Liver (tissue), 9 donors: ENCODE results near the gene SNX9. TPM values are rescaled to one million over a fixed set of nuclear protein-coding genes. Genes with fewer than 3 reads are reported as not detected.
A peak's percentile ranks its signal among the peaks of the same experiment; 100 is the strongest.

ENCODE experiments used
- DNase-seq: peaks from one replicate; pipeline ENCODE4 v3.0.0-alpha.2; 2017; ENCODE audit warnings: low spot score
- H3K27ac ChIP-seq, 2 donors: one replicate each; pipeline ENCODE4 v1.7.0; 2013; ENCODE audit warnings: inconsistent platforms in 2 of 2, low read length in 2 of 2, control low read depth in 1 of 2, low read depth in 1 of 2, mild to moderate bottlenecking in 1 of 2
- H3K27me3 ChIP-seq, 4 donors: one replicate each; pipeline versions ENCODE4 v1.6.1 to v1.7.0; 2013; ENCODE audit warnings: low read length in 3 of 4, inconsistent platforms in 1 of 4, mild to moderate bottlenecking in 1 of 4, moderate library complexity in 1 of 4; ENCODE audit not compliant: control insufficient read depth in 4 of 4, insufficient read depth in 4 of 4
- H3K36me3 ChIP-seq, 4 donors: one replicate each; pipeline versions ENCODE4 v1.6.1 to v1.7.0; 2013; ENCODE audit warnings: low read length in 3 of 4, mild to moderate bottlenecking in 3 of 4, low read depth in 1 of 4, moderate library complexity in 1 of 4; ENCODE audit not compliant: control insufficient read depth in 4 of 4, insufficient read depth in 3 of 4
- H3K4me1 ChIP-seq, 4 donors: one replicate each; pipeline versions ENCODE4 v1.6.1 to v1.7.0; 2013; ENCODE audit warnings: low read length in 3 of 4, mild to moderate bottlenecking in 3 of 4, moderate library complexity in 1 of 4; ENCODE audit not compliant: control insufficient read depth in 4 of 4, insufficient read depth in 4 of 4
- H3K4me3 ChIP-seq, 3 donors: one replicate each; pipeline versions ENCODE4 v1.6.1 to v1.7.0; 2013; ENCODE audit warnings: low read length in 3 of 3, control low read depth in 1 of 3, low read depth in 1 of 3, mild to moderate bottlenecking in 1 of 3
- H3K9ac ChIP-seq, 2 donors: one replicate each; pipeline ENCODE4 v1.7.0; 2013; ENCODE audit warnings: low read length in 2 of 2, mild to moderate bottlenecking in 2 of 2, moderate library complexity in 2 of 2, control low read depth in 1 of 2, low read depth in 1 of 2
- H3K9me3 ChIP-seq, 4 donors: one replicate each; pipeline versions ENCODE4 v1.6.1 to v1.7.0; 2013; ENCODE audit warnings: low read length in 3 of 4; ENCODE audit not compliant: control insufficient read depth in 4 of 4
- EGR1 ChIP-seq, 2 donors: IDR thresholded peaks; 2 replicates each; pipeline ENCODE4 v1.6.1; 2016 to 2018; ENCODE audit warnings: antibody characterized with exemption in 2 of 2, low read depth in 2 of 2
- FOXA1 ChIP-seq: IDR thresholded peaks from 2 replicates; pipeline ENCODE4 v1.6.1; 2016; ENCODE audit warnings: antibody characterized with exemption
- FOXA2 ChIP-seq: IDR thresholded peaks from 2 replicates; pipeline ENCODE4 v1.6.1; 2016; ENCODE audit warnings: antibody characterized with exemption
- HNF4A ChIP-seq, 2 donors: conservative IDR thresholded peaks; 2 replicates each; pipeline ENCODE4 v1.6.1; 2016; ENCODE audit warnings: antibody characterized with exemption in 2 of 2, mild to moderate bottlenecking in 2 of 2
- HNF4G ChIP-seq: IDR thresholded peaks from 2 replicates; pipeline ENCODE4 v1.6.1; 2016; ENCODE audit warnings: antibody characterized with exemption
- JUND ChIP-seq, 2 donors: IDR thresholded peaks; 2 replicates each; pipeline ENCODE4 v1.6.1; 2016; ENCODE audit warnings: antibody characterized with exemption in 2 of 2
- NR2F2 ChIP-seq: IDR thresholded peaks from 2 replicates; pipeline ENCODE4 v1.6.1; 2016; ENCODE audit warnings: antibody characterized with exemption
- RAD21 ChIP-seq, 2 donors: IDR thresholded peaks; 2 replicates each; pipeline ENCODE4 v1.6.1; 2016; ENCODE audit warnings: antibody characterized with exemption in 2 of 2, mild to moderate bottlenecking in 2 of 2
- RXRA ChIP-seq, 2 donors: IDR thresholded peaks; 2 replicates each; pipeline ENCODE4 v1.6.1; 2017 to 2018; ENCODE audit warnings: antibody characterized with exemption in 2 of 2, mild to moderate bottlenecking in 1 of 2
- SP1 ChIP-seq: IDR thresholded peaks from 2 replicates; pipeline ENCODE4 v1.6.1; 2018; ENCODE audit warnings: antibody characterized with exemption, mild to moderate bottlenecking
- TAF1 ChIP-seq: conservative IDR thresholded peaks from 2 replicates; pipeline ENCODE4 v1.6.1; 2016; ENCODE audit warnings: antibody characterized with exemption, mild to moderate bottlenecking
- YY1 ChIP-seq: IDR thresholded peaks from 2 replicates; pipeline ENCODE4 v1.6.1; 2016; ENCODE audit warnings: antibody characterized with exemption, mild to moderate bottlenecking
- WGBS: extraction: QIAGEN DNeasy Blood & Tissue Kit; methylation state at CpG from one replicate; pipeline ENCODE4 v1.1.7; 2013; 5-methylcytosine and 5-hydroxymethylcytosine counted together
- polyA plus RNA-seq, 2 donors: library from polyadenylated mRNA; stranded (reverse) in 1 of 2; unstranded in 1 of 2; fragments of 200-250 nt in 1 of 2; fragments of >200 nt in 1 of 2; fragmentation: Nextera tagmentation in 1 of 2; extraction: Ambion mirVana in 1 of 2; gene quantifications; one replicate each; pipeline versions ENCODE4 v1.2.1 to v1.2.3, GENCODE V29; 2013 to 2015
- total RNA-seq, 2 donors: library from RNA; depleted of rRNA; stranded (reverse); fragments of >200 nt; gene quantifications; one replicate each; pipeline ENCODE4 v1.2.3, GENCODE V29; 2014
- TF ChIP-seq, protein P1 (sequence below): IDR thresholded peaks from 2 replicates; pipeline ENCODE4 v1.6.1; 2016; ENCODE audit warnings: antibody characterized with exemption
- TF ChIP-seq, protein P2 (sequence below): IDR thresholded peaks from 2 replicates; pipeline ENCODE4 v1.6.1; 2016; ENCODE audit warnings: antibody characterized with exemption
- TF ChIP-seq, protein P3 (sequence below): IDR thresholded peaks from 2 replicates; pipeline ENCODE4 v1.6.1; 2016; ENCODE audit warnings: antibody characterized with exemption, mild to moderate bottlenecking
- donor health status: healthy.
- donor health status: healthy.
- donor health status: healthy.
- donor health status: healthy.
- donor health status: healthy.

The SNX9 gene
- total and polyA plus RNA-seq, 4 donors: 16.4 to 31.0 (median 22.3) TPM

DNA sequence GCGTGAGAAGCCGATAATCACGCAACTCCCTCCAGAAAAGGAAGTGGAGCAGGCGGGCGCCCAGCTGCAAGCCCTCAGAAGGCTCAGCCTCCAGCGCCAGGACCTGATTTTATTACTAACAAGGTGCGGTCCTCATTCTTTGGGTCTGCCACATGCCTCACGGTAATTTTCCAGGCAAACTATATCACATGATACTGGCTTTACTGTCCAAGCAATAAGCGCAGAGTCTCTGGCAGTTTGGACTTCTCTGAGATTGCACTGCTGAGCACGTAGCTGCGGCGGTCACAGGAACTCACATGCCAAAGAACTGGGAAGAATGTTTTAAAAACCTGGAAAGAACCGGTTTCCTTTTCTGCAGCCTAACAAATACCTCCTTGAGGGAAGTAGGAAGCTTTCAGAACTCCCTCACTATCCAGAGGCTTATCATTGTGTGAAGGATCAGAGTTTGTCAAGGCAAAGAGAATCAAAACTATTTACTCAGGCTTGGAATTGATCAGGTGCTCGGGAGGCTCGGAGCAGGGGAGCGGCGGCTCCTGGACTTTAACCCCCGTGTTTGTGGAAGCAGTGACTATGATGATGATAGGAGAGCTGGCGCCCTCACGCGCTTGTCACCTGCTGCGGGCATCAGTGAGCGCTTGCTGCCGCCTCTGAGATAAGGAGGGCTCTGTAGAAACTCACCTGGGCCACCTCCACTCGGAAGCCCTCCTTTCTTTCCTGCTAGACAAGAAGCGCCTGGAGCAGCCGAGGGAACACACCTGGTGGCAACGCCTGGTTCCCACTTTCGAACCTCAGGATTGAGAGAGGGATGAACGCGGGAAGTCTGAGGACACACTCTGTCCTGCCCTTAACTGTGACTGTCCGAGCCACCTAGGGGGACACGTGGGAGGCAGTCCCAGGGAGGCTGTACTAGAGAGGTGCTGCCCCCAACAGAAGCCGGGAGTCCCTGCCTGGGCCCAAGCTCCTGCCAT lies 131.4 kb downstream of the SNX9 start:
- 29% methylated on average over 34 of the region's 34 CpGs for WGBS

DNA sequence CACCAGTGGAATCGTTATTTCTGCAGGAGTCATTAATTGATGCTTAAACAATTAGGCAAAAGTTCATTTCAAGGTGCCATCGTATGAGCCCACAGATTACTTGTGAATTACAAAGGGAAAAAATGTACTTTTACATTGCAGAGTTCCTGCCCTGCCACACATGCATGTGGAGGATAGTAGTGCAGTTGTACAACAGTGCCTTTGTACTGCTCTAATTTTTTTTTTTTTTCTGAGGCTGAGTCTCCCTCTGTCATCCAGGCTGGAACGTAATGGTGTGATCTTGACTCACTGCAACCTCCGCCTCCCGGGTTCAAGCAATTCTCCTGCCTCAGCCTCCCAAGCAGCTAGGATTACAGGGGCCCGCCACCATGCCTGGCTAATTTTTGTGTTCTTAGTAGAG lies 132.6 kb downstream of the SNX9 start:
- H3K9ac ChIP-seq: no peak overlapping the region
- WGBS: 94% methylated on average over 6 of the region's 6 CpGs
- TF ChIP-seq, protein P1, sequence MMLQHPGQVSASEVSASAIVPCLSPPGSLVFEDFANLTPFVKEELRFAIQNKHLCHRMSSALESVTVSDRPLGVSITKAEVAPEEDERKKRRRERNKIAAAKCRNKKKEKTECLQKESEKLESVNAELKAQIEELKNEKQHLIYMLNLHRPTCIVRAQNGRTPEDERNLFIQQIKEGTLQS: no peak
- TF ChIP-seq FOXA1 (no peak), YY1 (no peak)
- peaks cover 2 to 8% (median 4%) of the 10 kb centered on the region in 4 donors for H3K9me3 ChIP-seq
- DNase-seq: no peak
- no peak overlapping the region for H3K4me3 ChIP-seq
- peaks cover 0 to 11% (median 8%) of the 10 kb centered on the region in 4 donors for H3K4me1 ChIP-seq
- H3K27me3 ChIP-seq: no peaks in the 10 kb centered on the region
- H3K36me3 ChIP-seq: no peaks in the 10 kb centered on the region
- no peak overlapping the region for H3K27ac ChIP-seq

More for the DNA sequence above, 131.4 kb downstream of the SNX9 start:
- Histone ChIP-seq H3K36me3 (no peaks in the 10 kb centered on the region), H3K27ac (peak overlapping the region; percentile 49 to 84), H3K4me1 (peaks cover 0 to 11% (median 8%) of the 10 kb centered on the region in 4 donors), H3K9me3 (peaks cover under 1 to 7% (median 2%) of the 10 kb centered on the region in 4 donors), H3K9ac (peak overlapping the region in 1 of 2 donors; percentile 49), H3K27me3 (no peaks in the 10 kb centered on the region), H3K4me3 (peak overlapping the region in 2 of 3 donors; percentile 20 to 30)
- TF ChIP-seq HNF4G: peak; percentile 92
- TF ChIP-seq FOXA2: peak; percentile 65
- peak; percentile 56 for TF ChIP-seq FOXA1
- TF ChIP-seq YY1: peak; percentile 55
- TF ChIP-seq NR2F2: no peak
- no peak for TF ChIP-seq EGR1 (IDR thresholded peaks at IDR 0.05; ENCODE audit: low read depth in 2 of 2)
- peak; percentile 44 to 67 for TF ChIP-seq RAD21 (IDR thresholded peaks at IDR 0.05)
- peak; percentile 98 for TF ChIP-seq SP1
- peak; percentile 56 to 71 for TF ChIP-seq RXRA (IDR thresholded peaks at IDR 0.05)
- TF ChIP-seq, protein P2, sequence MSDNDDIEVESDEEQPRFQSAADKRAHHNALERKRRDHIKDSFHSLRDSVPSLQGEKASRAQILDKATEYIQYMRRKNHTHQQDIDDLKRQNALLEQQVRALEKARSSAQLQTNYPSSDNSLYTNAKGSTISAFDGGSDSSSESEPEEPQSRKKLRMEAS: peak; percentile 59
- TF ChIP-seq, protein P1: no peak
- peak; percentile 57 to 77 for TF ChIP-seq JUND (IDR thresholded peaks at IDR 0.05)
- TF ChIP-seq TAF1: peak; percentile 84
- TF ChIP-seq HNF4A (conservative IDR thresholded peaks at IDR 0.05): peak; percentile 96 to 97
- TF ChIP-seq, protein P3, sequence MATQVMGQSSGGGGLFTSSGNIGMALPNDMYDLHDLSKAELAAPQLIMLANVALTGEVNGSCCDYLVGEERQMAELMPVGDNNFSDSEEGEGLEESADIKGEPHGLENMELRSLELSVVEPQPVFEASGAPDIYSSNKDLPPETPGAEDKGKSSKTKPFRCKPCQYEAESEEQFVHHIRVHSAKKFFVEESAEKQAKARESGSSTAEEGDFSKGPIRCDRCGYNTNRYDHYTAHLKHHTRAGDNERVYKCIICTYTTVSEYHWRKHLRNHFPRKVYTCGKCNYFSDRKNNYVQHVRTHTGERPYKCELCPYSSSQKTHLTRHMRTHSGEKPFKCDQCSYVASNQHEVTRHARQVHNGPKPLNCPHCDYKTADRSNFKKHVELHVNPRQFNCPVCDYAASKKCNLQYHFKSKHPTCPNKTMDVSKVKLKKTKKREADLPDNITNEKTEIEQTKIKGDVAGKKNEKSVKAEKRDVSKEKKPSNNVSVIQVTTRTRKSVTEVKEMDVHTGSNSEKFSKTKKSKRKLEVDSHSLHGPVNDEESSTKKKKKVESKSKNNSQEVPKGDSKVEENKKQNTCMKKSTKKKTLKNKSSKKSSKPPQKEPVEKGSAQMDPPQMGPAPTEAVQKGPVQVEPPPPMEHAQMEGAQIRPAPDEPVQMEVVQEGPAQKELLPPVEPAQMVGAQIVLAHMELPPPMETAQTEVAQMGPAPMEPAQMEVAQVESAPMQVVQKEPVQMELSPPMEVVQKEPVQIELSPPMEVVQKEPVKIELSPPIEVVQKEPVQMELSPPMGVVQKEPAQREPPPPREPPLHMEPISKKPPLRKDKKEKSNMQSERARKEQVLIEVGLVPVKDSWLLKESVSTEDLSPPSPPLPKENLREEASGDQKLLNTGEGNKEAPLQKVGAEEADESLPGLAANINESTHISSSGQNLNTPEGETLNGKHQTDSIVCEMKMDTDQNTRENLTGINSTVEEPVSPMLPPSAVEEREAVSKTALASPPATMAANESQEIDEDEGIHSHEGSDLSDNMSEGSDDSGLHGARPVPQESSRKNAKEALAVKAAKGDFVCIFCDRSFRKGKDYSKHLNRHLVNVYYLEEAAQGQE: peak; percentile 86
- peak; percentile 65 for DNase-seq
